ENCODE measurements around the gene SORL1. TPM values are rescaled to one million over a fixed set of nuclear protein-coding genes. Genes with fewer than 3 reads are reported as not detected.

Gene SORL1
- total and polyA plus RNA-seq, 9 of the 15 experiments (the other 6 are each of a cell fraction or from before 2014, with no cell fraction given): 0.01 to 0.66 TPM; not detected in 7

DNA sequence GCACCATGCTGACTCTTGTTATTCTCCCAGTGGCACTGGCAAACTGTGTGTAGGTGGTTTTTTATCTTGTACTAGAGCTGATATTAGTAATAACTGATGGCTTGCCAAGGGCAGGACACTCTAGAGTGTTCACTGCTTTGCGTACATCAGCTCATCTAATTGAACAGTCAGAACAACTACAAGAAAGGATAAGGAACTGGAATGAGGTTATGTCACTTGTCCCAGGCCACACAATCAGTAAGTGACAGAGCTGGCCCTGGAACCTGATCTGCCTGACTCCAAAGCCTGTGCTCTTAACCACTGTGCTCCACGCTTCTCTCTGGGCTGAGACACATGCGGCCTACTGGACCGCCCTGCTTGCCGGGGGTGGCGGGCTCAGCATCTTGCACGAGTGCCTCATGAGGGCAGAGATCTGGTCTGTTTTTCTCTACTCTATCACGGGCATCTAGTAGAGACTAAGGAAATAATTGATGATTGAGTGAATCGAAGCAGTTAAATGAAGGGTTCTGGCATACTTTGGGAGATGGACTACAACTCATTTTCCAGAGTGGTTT lies 156.5 kb downstream of the SORL1 start:
- intact Hi-C loops (cut with micrococcal nuclease) (no loop called here), in situ Hi-C loops (cut with MboI) (no loop called here)
- H3K36me3 ChIP-seq (ENCODE audit: control insufficient read depth, insufficient read depth, low read length): no peaks in the 10 kb centered on the region
- H2AFZ ChIP-seq (ENCODE audit: low read depth, low read length): no peak overlapping the region
- H3K79me2 ChIP-seq (ENCODE audit: control insufficient read depth, insufficient read depth, low read length): no peaks in the 10 kb centered on the region
- no peaks in the 10 kb centered on the region for H3K9me3 ChIP-seq (replicated peaks; ENCODE audit: control insufficient read depth, insufficient read depth, low read depth, low read length)
- peaks cover 0 to 8% of the 10 kb centered on the region in 2 experiments; a peak in 1 of 5 replicates for H3K27me3 ChIP-seq (ENCODE audit: control insufficient read depth in 2 of 2, insufficient read depth in 2 of 2, low read length in 2 of 2)
- DNase-seq (ENCODE audit: extremely low read depth in 1 of 4, low spot score in 3 of 4) (no peak), FAIRE-seq (no peak), ATAC-seq (no peak)
- POLR2A ChIA-PET: interaction anchor here (0.6 kb wide), 2 partner anchors 37 to 144 kb away, joined by 3 to 4 read pairs; no protein-coding TSS in a partner anchor
- CTCF ChIA-PET (ENCODE audit: low intra/inter-chr PET ratio): no interaction called here
- no peak overlapping the region for H3K27ac ChIP-seq (ENCODE audit: extremely low read depth, low read depth, low read length)
- 0% methylated on average over 9 of the region's 9 CpGs for WGBS (ENCODE audit: insufficient coverage, low coverage, missing lambda C conversion rate)
- H3K4me3 ChIP-seq: no peak overlapping the region
- no peaks in the 10 kb centered on the region for H3K9me1 ChIP-seq (ENCODE audit: control insufficient read depth, insufficient read depth, low read length)
- no peak overlapping the region for H3K4me2 ChIP-seq (ENCODE audit: insufficient read depth, low read length)
- H4K20me1 ChIP-seq (replicated peaks; ENCODE audit: control insufficient read depth, insufficient read depth, low read length): no peaks in the 10 kb centered on the region
- no peak overlapping the region for H3K9ac ChIP-seq (ENCODE audit: insufficient read depth in 1 of 2, low read depth in 2 of 2, low read length in 2 of 2)
- no TSS peak for BruUV-seq (replicated peaks)
- no peaks in the 10 kb centered on the region for H3K4me1 ChIP-seq (replicated peaks in 1 of 2; ENCODE audit: control insufficient read depth in 2 of 2, insufficient read depth in 2 of 2, low read length in 2 of 2)
- TF ChIP-seq, protein P1, sequence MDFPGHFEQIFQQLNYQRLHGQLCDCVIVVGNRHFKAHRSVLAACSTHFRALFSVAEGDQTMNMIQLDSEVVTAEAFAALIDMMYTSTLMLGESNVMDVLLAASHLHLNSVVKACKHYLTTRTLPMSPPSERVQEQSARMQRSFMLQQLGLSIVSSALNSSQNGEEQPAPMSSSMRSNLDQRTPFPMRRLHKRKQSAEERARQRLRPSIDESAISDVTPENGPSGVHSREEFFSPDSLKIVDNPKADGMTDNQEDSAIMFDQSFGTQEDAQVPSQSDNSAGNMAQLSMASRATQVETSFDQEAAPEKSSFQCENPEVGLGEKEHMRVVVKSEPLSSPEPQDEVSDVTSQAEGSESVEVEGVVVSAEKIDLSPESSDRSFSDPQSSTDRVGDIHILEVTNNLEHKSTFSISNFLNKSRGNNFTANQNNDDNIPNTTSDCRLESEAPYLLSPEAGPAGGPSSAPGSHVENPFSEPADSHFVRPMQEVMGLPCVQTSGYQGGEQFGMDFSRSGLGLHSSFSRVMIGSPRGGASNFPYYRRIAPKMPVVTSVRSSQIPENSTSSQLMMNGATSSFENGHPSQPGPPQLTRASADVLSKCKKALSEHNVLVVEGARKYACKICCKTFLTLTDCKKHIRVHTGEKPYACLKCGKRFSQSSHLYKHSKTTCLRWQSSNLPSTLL (IDR thresholded peaks at IDR 0.05): no peak
- TF ChIP-seq, protein P2, sequence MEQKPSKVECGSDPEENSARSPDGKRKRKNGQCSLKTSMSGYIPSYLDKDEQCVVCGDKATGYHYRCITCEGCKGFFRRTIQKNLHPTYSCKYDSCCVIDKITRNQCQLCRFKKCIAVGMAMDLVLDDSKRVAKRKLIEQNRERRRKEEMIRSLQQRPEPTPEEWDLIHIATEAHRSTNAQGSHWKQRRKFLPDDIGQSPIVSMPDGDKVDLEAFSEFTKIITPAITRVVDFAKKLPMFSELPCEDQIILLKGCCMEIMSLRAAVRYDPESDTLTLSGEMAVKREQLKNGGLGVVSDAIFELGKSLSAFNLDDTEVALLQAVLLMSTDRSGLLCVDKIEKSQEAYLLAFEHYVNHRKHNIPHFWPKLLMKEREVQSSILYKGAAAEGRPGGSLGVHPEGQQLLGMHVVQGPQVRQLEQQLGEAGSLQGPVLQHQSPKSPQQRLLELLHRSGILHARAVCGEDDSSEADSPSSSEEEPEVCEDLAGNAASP (IDR thresholded peaks at IDR 0.05): no peak
- TF ChIP-seq ATF7 (IDR thresholded peaks at IDR 0.05): no peak
- TF ChIP-seq TBL1XR1 (IDR thresholded peaks at IDR 0.05; ENCODE audit: low read length in 2 of 2): no peak
- no peak for TF ChIP-seq SRF (CRISPR knock-in tag; IDR thresholded peaks at IDR 0.05)
- no peak for TF ChIP-seq CBFB (CRISPR knock-in tag; IDR thresholded peaks at IDR 0.05)
- no peak for TF ChIP-seq BRF1 (IDR thresholded peaks at IDR 0.05; ENCODE audit: borderline replicate concordance, extremely low read depth, insufficient read length)
- no peak for TF ChIP-seq ZBTB7A (IDR thresholded peaks at IDR 0.05; ENCODE audit: borderline replicate concordance, control insufficient read depth, low read depth, low read length)
- TF ChIP-seq, protein P3, sequence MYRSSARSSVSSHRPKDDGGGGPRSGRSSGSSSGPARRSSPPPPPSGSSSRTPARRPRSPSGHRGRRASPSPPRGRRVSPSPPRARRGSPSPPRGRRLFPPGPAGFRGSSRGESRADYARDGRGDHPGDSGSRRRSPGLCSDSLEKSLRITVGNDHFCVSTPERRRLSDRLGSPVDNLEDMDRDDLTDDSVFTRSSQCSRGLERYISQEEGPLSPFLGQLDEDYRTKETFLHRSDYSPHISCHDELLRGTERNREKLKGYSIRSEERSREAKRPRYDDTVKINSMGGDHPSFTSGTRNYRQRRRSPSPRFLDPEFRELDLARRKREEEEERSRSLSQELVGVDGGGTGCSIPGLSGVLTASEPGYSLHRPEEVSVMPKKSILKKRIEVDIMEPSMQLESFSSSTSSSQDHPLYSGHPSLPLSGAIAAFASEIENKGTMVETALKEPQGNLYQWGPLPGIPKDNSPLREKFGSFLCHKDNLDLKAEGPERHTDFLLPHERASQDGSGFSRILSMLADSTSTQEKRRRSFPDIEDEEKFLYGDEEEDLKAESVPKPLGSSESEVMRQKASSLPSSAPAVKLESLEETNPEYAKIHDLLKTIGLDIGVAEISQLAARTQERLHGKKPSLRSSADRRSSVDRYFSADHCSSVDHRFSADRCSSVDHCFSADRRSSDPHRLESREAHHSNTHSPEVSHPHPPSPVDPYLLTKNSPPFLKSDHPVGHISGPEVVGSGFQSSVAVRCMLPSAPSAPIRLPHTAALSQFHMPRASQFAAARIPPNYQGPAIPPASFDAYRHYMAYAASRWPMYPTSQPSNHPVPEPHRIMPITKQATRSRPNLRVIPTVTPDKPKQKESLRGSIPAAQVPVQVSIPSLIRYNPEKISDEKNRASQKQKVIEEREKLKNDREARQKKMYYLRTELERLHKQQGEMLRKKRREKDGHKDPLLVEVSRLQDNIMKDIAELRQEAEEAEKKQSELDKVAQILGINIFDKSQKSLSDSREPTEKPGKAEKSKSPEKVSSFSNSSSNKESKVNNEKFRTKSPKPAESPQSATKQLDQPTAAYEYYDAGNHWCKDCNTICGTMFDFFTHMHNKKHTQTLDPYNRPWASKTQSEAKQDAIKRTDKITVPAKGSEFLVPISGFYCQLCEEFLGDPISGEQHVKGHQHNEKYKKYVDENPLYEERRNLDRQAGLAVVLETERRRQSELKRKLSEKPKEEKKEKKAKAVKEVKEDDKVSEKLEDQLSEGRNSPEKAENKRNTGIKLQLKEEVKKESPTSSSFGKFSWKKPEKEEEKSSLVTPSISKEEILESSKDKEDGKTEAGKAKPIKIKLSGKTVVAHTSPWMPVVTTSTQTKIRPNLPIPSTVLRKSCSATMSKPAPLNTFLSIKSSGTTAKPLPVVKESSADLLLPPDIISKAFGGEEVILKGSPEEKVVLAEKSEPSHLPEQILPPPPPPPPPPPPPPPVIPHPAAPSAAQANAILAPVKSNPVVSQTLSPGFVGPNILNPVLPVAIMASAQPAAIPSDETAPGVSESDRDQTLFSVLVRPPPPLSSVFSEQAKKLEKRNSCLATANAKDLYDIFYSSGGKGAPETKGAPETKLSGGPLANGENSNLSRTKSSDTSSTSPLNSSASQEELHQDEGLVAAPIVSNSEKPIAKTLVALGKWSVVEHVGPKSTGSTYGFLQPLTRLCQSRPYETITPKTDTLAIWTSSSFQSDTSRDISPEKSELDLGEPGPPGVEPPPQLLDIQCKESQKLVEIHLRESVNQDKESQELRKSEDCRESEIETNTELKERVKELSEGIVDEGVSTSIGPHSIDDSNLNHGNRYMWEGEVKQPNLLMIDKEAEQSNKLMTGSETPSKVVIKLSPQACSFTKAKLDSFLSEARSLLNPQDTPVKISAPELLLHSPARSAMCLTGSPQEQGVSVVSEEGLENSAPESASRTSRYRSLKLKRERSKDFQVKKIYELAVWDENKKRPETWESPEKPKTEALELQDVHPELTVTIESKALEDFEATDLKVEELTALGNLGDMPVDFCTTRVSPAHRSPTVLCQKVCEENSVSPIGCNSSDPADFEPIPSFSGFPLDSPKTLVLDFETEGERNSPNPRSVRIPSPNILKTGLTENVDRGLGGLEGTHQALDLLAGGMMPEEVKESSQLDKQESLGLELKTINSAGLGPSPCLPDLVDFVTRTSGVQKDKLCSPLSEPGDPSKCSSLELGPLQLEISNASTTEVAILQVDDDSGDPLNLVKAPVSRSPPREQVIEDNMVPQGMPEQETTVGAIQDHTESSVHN (IDR thresholded peaks at IDR 0.05; ENCODE audit: borderline replicate concordance in 1 of 2, low read depth in 1 of 2): no peak
